Keratinocyte (primary cell): ENCODE measurements around the gene KLC3. TPM values are rescaled to one million over a fixed set of nuclear protein-coding genes. Genes with fewer than 3 reads are reported as not detected.

Source experiments
- DNase-seq: peaks from one replicate; pipeline ENCODE4 v3.0.0-alpha.2; 2011; ENCODE audit warnings: low read depth, missing footprints, low spot score
- FAIRE-seq: peaks from 2 replicates; lab custom pipeline; 2011; peaks lifted over from hg19 to GRCh38; lab: Jason Lieb, UNC
- H2AFZ ChIP-seq: 2 replicates; pipeline ENCODE4 v1.6.0; 2012; ENCODE audit warnings: low read length, control low read depth, inconsistent platforms; ENCODE audit not compliant: control insufficient read depth
- H3K27ac ChIP-seq: 2 replicates; pipeline ENCODE4 v1.5.1; 2011; ENCODE audit warnings: low read length; ENCODE audit not compliant: control insufficient read depth, insufficient read depth
- H3K27me3 ChIP-seq: 3 replicates; pipeline ENCODE4 v1.6.0; 2011; ENCODE audit warnings: low read length; ENCODE audit not compliant: control insufficient read depth, insufficient read depth; ENCODE audit errors: extremely low read depth
- H3K36me3 ChIP-seq, 2 experiments: 2 replicates in 1 of 2; 3 replicates in 1 of 2; pipeline ENCODE4 v1.5.1; 2011; ENCODE audit warnings: low read length in 2 of 2, mild to moderate bottlenecking in 1 of 2; ENCODE audit not compliant: control insufficient read depth in 2 of 2, insufficient read depth in 2 of 2; ENCODE audit errors: extremely low read depth in 1 of 2
- H3K4me1 ChIP-seq: 3 replicates; pipeline ENCODE4 v1.5.1; 2011; ENCODE audit warnings: low read length; ENCODE audit not compliant: control insufficient read depth, insufficient read depth; ENCODE audit errors: extremely low read depth
- H3K4me2 ChIP-seq: 3 replicates; pipeline ENCODE4 v1.6.0; 2011; ENCODE audit warnings: low read depth, low read length; ENCODE audit not compliant: control insufficient read depth, insufficient read depth; ENCODE audit errors: extremely low read depth
- H3K4me3 ChIP-seq, 3 experiments: fragments of 200-600 bp in 1 of 3; sonication (generic) in 1 of 3; 2 replicates in 2 of 3; 3 replicates in 1 of 3; pipeline ENCODE4 v1.5.1; 2011 to 2016; ENCODE audit warnings: low read length in 3 of 3, mild to moderate bottlenecking in 3 of 3, control low read depth in 2 of 3, inconsistent platforms in 1 of 3, low read depth in 1 of 3, mixed read lengths in 1 of 3, mixed run types in 1 of 3, moderate library complexity in 1 of 3; ENCODE audit not compliant: control insufficient read depth in 2 of 3, insufficient read depth in 2 of 3; ENCODE audit errors: extremely low read depth in 1 of 3
- H3K79me2 ChIP-seq: 2 replicates; pipeline ENCODE4 v1.6.0; 2012; ENCODE audit warnings: low read length; ENCODE audit not compliant: control insufficient read depth, insufficient read depth
- H3K9ac ChIP-seq: 3 replicates; pipeline ENCODE4 v1.6.0; 2011; ENCODE audit warnings: low read length; ENCODE audit not compliant: control insufficient read depth, insufficient read depth; ENCODE audit errors: extremely low read depth
- H3K9me1 ChIP-seq: 3 replicates; pipeline ENCODE4 v1.6.0; 2011; ENCODE audit warnings: low read length; ENCODE audit not compliant: control insufficient read depth, insufficient read depth; ENCODE audit errors: extremely low read depth
- H3K9me3 ChIP-seq: 2 replicates; pipeline ENCODE4 v1.5.1; 2012; ENCODE audit warnings: low read depth, low read length; ENCODE audit not compliant: control insufficient read depth
- H4K20me1 ChIP-seq: 3 replicates; pipeline ENCODE4 v1.6.0; 2011; ENCODE audit warnings: low read length; ENCODE audit not compliant: control insufficient read depth, insufficient read depth; ENCODE audit errors: extremely low read depth
- CTCF ChIP-seq, 3 experiments: IDR thresholded peaks in 1 of 3; conservative IDR thresholded peaks in 1 of 3; optimal IDR thresholded peaks in 1 of 3; 2 replicates in 2 of 3; 3 replicates in 1 of 3; pipeline versions ENCODE3 to v1.5.1; 2011; ENCODE audit warnings: low read length in 3 of 3, mild to moderate bottlenecking in 3 of 3, moderate library complexity in 2 of 3, control low read depth in 1 of 3, inconsistent platforms in 1 of 3; ENCODE audit not compliant: insufficient read depth in 2 of 3; ENCODE audit errors: extremely low read depth in 1 of 3
- EZH2 ChIP-seq: IDR thresholded peaks from one replicate; pipeline ENCODE4 v1.6.1; 2012; ENCODE audit warnings: inconsistent platforms, mild to moderate bottlenecking, low read length, moderate library complexity
- dilution Hi-C: fragments of 300-500 bp; cut with MboI; formaldehyde crosslinking; loops from one replicate; pipeline ENCODE4 v1.7.0; 2020; ENCODE audit warnings: low sequenced_read_pairs; ENCODE audit not compliant: extremely low pct_ligation_motif_present
- polyA plus RNA-seq, 5 experiments: library from polyadenylated mRNA; depleted of rRNA in 3 of 5; stranded (reverse) in 3 of 5; stranded (forward) in 1 of 5; unstranded in 1 of 5; fragments of >200 nt; gene quantifications; 1 replicate in 1 of 5; 2 replicates in 3 of 5; 3 replicates in 1 of 5; pipeline versions ENCODE4 v1.2.1 to v1.2.3, GENCODE V29; 2011 to 2012; ENCODE audit warnings: missing spikeins in 2 of 5, low read depth in 1 of 5, low replicate concordance in 1 of 5

KLC3 gene
- polyA plus RNA-seq, 1 donor (not counting 4 experiments of a cell fraction or from before 2014, with no cell fraction given): 14.7 TPM

GRCh38 chr19:45391871-45392665 lies 51.5 kb downstream of the KLC3 start:
- TF ChIP-seq CTCF (optimal IDR thresholded peaks at IDR 0.05 in 1 of 3, IDR thresholded peaks at IDR 0.05 in 1 of 3, conservative IDR thresholded peaks at IDR 0.05 in 1 of 3; ENCODE audit: extremely low read depth in 1 of 3, insufficient read depth in 2 of 3, low read length in 3 of 3): no peak
- no peak for DNase-seq
- no peak overlapping the region for H3K4me2 ChIP-seq
- peaks cover 19% of the 10 kb centered on the region for H3K79me2 ChIP-seq
- H3K4me1 ChIP-seq: no peaks in the 10 kb centered on the region
- H3K4me3 ChIP-seq: no peak overlapping the region
- H3K36me3 ChIP-seq: peaks cover 33 to 38% of the 10 kb centered on the region in 2 experiments
- H3K9me1 ChIP-seq: no peaks in the 10 kb centered on the region
- no peaks in the 10 kb centered on the region for H3K27me3 ChIP-seq
- no peak for FAIRE-seq
- dilution Hi-C loops: no loop called here
- no peak overlapping the region for H3K27ac ChIP-seq
- H3K9ac ChIP-seq: no peak overlapping the region
- H4K20me1 ChIP-seq: peaks cover 4% of the 10 kb centered on the region
- H3K9me3 ChIP-seq: no peaks in the 10 kb centered on the region
- no peak overlapping the region for H2AFZ ChIP-seq

DNA sequence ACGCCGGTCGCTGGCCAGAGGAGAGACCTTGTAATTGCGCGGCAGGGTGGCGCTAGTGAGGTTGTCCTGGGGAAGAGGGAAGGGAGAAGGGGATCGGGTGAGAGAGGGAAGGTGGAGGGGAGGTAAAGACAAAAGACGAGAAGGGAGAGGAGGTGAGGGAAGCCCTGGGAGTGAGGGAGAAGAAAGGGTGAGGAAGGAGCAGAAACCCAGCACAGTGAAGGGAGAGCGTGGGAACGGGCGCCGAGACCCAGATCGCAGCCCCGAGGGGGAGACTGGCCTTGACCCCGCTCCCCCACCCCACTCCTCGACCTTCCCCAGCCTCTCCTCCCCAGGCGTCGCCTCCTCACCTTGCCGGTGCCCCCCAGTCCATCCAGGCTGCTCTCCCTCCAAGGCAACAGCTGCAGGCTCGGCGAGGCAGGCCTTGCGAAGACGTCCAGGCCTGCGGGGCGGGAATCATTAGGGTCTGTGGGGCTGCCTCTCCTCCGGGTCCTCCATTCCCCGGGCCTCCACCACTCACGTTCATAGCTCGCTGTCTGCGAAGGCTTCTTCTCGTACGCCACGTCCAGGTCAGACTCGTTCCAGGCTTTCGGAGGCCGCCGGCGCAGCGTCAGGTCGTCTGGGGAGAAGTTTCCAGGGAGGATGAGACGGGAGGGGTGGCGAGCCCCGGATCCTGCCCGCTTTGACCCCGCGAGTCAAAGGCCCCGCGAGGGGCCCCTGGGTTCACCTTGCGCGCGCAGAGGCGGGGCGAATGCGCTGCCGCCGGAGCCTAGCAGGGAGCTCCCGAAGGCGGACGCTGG lies 55.5 kb downstream of the KLC3 start:
- Histone ChIP-seq H3K79me2 (peaks cover 53% of the 10 kb centered on the region), H3K36me3 (peaks cover 38 to 49% of the 10 kb centered on the region in 2 experiments), H4K20me1 (peaks cover 4% of the 10 kb centered on the region), H2AFZ (no peak overlapping the region), H3K9me1 (no peaks in the 10 kb centered on the region), H3K4me1 (peaks cover 8% of the 10 kb centered on the region), H3K9ac (no peak overlapping the region), H3K27ac (no peak overlapping the region), H3K27me3 (no peaks in the 10 kb centered on the region), H3K9me3 (no peaks in the 10 kb centered on the region), H3K4me2 (no peak overlapping the region), H3K4me3 (no peak overlapping the region)
- dilution Hi-C loops: no loop called here
- TF ChIP-seq CTCF (optimal IDR thresholded peaks at IDR 0.05 in 1 of 3, IDR thresholded peaks at IDR 0.05 in 1 of 3, conservative IDR thresholded peaks at IDR 0.05 in 1 of 3; ENCODE audit: extremely low read depth in 1 of 3, insufficient read depth in 2 of 3, low read length in 3 of 3): no peak
- TF ChIP-seq EZH2: no peak
- FAIRE-seq: no peak
- no peak for DNase-seq
